DND-41 (cell line): Measurements from ENCODE around the gene KRT72.

ENCODE experiments used
- ATAC-seq: fragments of 200-7000 bp; cut with Tn5 transposase; 3 replicates; pipeline ENCODE4 v1.9.1; 2021; ENCODE audit warnings: low read depth; ENCODE audit not compliant: insufficient read depth
- DNase-seq: peaks from one replicate; pipeline ENCODE4 v3.0.0-alpha.2; 2020
- H2AFZ ChIP-seq: 2 replicates; pipeline ENCODE4 v1.6.0; 2012; ENCODE audit warnings: low read depth, low read length
- H3K27ac ChIP-seq: 2 replicates; pipeline ENCODE4 v1.5.1; 2012; ENCODE audit warnings: low read length, inconsistent platforms
- H3K27me3 ChIP-seq: fragments of 200-600 bp; sonication (generic); 2 replicates; pipeline ENCODE4 v1.6.0; 2012; ENCODE audit warnings: low read length, mild to moderate bottlenecking, inconsistent platforms; ENCODE audit not compliant: insufficient read depth, poor library complexity
- H3K36me3 ChIP-seq: 2 replicates; pipeline ENCODE4 v1.5.1; 2012; ENCODE audit warnings: low read length, inconsistent platforms; ENCODE audit not compliant: insufficient read depth
- H3K4me1 ChIP-seq: 2 replicates; pipeline ENCODE4 v1.5.1; 2012; ENCODE audit warnings: mild to moderate bottlenecking, low read length; ENCODE audit not compliant: insufficient read depth
- H3K4me2 ChIP-seq: 2 replicates; pipeline ENCODE4 v1.6.0; 2012; ENCODE audit warnings: mild to moderate bottlenecking, moderate library complexity, low read length, inconsistent platforms; ENCODE audit not compliant: insufficient read depth
- H3K4me3 ChIP-seq, 2 experiments: fragments of 200-600 bp in 1 of 2; shearing (Covaris generic) in 1 of 2; 2 replicates each; pipeline ENCODE4 v1.5.1; 2012 to 2016; ENCODE audit warnings: inconsistent platforms in 2 of 2, low read length in 2 of 2, mild to moderate bottlenecking in 2 of 2, low read depth in 1 of 2, moderate library complexity in 1 of 2
- H3K79me2 ChIP-seq: 2 replicates; pipeline ENCODE4 v1.6.0; 2012; ENCODE audit warnings: low read length, inconsistent platforms; ENCODE audit not compliant: insufficient read depth
- H3K9ac ChIP-seq: 2 replicates; pipeline ENCODE4 v1.6.0; 2012; ENCODE audit warnings: low read depth, mild to moderate bottlenecking, inconsistent platforms, low read length, moderate library complexity
- H3K9me3 ChIP-seq: 2 replicates; pipeline ENCODE4 v1.5.1; 2012; ENCODE audit warnings: low read length, moderate library complexity, mild to moderate bottlenecking, inconsistent platforms; ENCODE audit not compliant: insufficient read depth, severe bottlenecking
- H4K20me1 ChIP-seq: 2 replicates; pipeline ENCODE4 v1.6.0; 2012; ENCODE audit warnings: low read length; ENCODE audit not compliant: insufficient read depth
- EZH2 ChIP-seq: IDR thresholded peaks from 3 replicates; pipeline ENCODE4 v1.6.1; 2012; ENCODE audit warnings: borderline replicate concordance, low read depth, mild to moderate bottlenecking, moderate library complexity, low read length, inconsistent platforms; ENCODE audit not compliant: severe bottlenecking
- TF ChIP-seq, protein P1 (sequence below): IDR thresholded peaks from 2 replicates; pipeline ENCODE4 v1.5.1; 2012; ENCODE audit warnings: borderline replicate concordance, low read length, moderate library complexity, mild to moderate bottlenecking; ENCODE audit not compliant: poor library complexity, severe bottlenecking; ENCODE audit errors: extremely low read depth

Gene KRT72

GRCh38 chr12:52607314-52607713 is 6.1 kb upstream of the KRT72 start:
- Histone ChIP-seq H3K4me1 (no peaks in the 10 kb centered on the region), H3K9ac (no peak overlapping the region), H3K9me3 (no peaks in the 10 kb centered on the region), H3K4me3 (no peak overlapping the region), H3K27me3 (peaks cover 25% of the 10 kb centered on the region), H2AFZ (no peak overlapping the region), H4K20me1 (0 out of 2 replicates have a peak, but pooled peaks cover 3% of the 10 kb centered on the region), H3K27ac (no peak overlapping the region), H3K79me2 (no peaks in the 10 kb centered on the region), H3K36me3 (no peaks in the 10 kb centered on the region), H3K4me2 (no peak overlapping the region)
- DNase-seq: no peak
- TF ChIP-seq, protein P1, sequence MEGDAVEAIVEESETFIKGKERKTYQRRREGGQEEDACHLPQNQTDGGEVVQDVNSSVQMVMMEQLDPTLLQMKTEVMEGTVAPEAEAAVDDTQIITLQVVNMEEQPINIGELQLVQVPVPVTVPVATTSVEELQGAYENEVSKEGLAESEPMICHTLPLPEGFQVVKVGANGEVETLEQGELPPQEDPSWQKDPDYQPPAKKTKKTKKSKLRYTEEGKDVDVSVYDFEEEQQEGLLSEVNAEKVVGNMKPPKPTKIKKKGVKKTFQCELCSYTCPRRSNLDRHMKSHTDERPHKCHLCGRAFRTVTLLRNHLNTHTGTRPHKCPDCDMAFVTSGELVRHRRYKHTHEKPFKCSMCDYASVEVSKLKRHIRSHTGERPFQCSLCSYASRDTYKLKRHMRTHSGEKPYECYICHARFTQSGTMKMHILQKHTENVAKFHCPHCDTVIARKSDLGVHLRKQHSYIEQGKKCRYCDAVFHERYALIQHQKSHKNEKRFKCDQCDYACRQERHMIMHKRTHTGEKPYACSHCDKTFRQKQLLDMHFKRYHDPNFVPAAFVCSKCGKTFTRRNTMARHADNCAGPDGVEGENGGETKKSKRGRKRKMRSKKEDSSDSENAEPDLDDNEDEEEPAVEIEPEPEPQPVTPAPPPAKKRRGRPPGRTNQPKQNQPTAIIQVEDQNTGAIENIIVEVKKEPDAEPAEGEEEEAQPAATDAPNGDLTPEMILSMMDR: no peak
- TF ChIP-seq EZH2: no peak
- ATAC-seq: no peak

GRCh38 chr12:52606581-52607218 is 5.4 kb upstream of the KRT72 start:
- no peak overlapping the region for H3K4me3 ChIP-seq
- no peak overlapping the region for H3K27ac ChIP-seq
- H3K27me3 ChIP-seq: peaks cover 25% of the 10 kb centered on the region
- TF ChIP-seq, protein P1: no peak
- no peak for TF ChIP-seq EZH2
- ATAC-seq (no peak), DNase-seq (no peak)
- H2AFZ ChIP-seq: no peak overlapping the region
- H3K9me3 ChIP-seq: no peaks in the 10 kb centered on the region
- no peaks in the 10 kb centered on the region for H3K79me2 ChIP-seq
- no peak overlapping the region for H3K9ac ChIP-seq
- H4K20me1 ChIP-seq: 0 out of 2 replicates have a peak, but pooled peaks cover 3% of the 10 kb centered on the region
- H3K36me3 ChIP-seq: no peaks in the 10 kb centered on the region
- H3K4me1 ChIP-seq: no peaks in the 10 kb centered on the region
- no peak overlapping the region for H3K4me2 ChIP-seq

- DNase-seq (no peak), ATAC-seq (no peak)
- Histone ChIP-seq H4K20me1 (0 out of 2 replicates have a peak, but pooled peaks cover 3% of the 10 kb centered on the region), H3K4me3 (no peak overlapping the region), H3K4me2 (no peak overlapping the region), H2AFZ (no peak overlapping the region), H3K79me2 (no peaks in the 10 kb centered on the region), H3K9me3 (no peaks in the 10 kb centered on the region), H3K9ac (no peak overlapping the region), H3K4me1 (no peaks in the 10 kb centered on the region), H3K27me3 (peaks cover 25% of the 10 kb centered on the region), H3K36me3 (no peaks in the 10 kb centered on the region), H3K27ac (no peak overlapping the region)
- TF ChIP-seq, protein P1: no peak
Measured at GRCh38 chr12:52606096-52606495, 4.8 kb upstream of the KRT72 start.
